ENCODE results near the gene RASSF5.

DNA sequence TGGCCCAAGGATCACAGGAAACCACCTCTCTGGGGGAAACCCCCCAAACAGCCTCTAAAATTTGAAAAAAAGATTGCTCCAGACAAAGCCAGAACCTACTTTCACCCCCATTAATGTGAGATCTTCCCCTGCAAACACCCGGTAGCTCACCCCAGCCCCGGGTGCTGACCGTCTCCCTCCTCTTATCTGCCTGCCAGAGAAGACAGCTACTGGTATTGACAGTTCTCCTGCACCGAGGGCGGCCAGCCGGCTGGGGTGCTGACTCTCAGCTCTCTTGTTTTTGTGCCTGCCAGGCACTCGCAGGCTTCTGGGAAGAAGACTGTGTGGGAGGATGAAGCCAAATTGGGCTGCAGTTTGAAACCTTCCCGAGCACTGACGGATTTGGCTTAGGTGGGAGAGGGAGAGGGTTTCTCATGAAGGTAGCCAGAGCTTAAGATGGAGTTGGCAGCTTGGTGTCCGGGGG lies 48.2 kb downstream of the RASSF5 start:
- TF ChIP-seq, protein P1, sequence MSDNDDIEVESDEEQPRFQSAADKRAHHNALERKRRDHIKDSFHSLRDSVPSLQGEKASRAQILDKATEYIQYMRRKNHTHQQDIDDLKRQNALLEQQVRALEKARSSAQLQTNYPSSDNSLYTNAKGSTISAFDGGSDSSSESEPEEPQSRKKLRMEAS (CRISPR knock-in tag; IDR thresholded peaks at IDR 0.05) = no peak
- TF ChIP-seq, protein P2, sequence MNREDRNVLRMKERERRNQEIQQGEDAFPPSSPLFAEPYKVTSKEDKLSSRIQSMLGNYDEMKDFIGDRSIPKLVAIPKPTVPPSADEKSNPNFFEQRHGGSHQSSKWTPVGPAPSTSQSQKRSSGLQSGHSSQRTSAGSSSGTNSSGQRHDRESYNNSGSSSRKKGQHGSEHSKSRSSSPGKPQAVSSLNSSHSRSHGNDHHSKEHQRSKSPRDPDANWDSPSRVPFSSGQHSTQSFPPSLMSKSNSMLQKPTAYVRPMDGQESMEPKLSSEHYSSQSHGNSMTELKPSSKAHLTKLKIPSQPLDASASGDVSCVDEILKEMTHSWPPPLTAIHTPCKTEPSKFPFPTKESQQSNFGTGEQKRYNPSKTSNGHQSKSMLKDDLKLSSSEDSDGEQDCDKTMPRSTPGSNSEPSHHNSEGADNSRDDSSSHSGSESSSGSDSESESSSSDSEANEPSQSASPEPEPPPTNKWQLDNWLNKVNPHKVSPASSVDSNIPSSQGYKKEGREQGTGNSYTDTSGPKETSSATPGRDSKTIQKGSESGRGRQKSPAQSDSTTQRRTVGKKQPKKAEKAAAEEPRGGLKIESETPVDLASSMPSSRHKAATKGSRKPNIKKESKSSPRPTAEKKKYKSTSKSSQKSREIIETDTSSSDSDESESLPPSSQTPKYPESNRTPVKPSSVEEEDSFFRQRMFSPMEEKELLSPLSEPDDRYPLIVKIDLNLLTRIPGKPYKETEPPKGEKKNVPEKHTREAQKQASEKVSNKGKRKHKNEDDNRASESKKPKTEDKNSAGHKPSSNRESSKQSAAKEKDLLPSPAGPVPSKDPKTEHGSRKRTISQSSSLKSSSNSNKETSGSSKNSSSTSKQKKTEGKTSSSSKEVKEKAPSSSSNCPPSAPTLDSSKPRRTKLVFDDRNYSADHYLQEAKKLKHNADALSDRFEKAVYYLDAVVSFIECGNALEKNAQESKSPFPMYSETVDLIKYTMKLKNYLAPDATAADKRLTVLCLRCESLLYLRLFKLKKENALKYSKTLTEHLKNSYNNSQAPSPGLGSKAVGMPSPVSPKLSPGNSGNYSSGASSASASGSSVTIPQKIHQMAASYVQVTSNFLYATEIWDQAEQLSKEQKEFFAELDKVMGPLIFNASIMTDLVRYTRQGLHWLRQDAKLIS (CRISPR knock-in tag; IDR thresholded peaks at IDR 0.05; ENCODE audit: borderline replicate concordance) = no peak
- TF ChIP-seq ETV6 (CRISPR knock-in tag; IDR thresholded peaks at IDR 0.05) (no peak), SOX15 (CRISPR knock-in tag; IDR thresholded peaks at IDR 0.05) (no peak), RELA (CRISPR knock-in tag; IDR thresholded peaks at IDR 0.05; ENCODE audit: borderline replicate concordance) (no peak), ZBTB21 (CRISPR knock-in tag; IDR thresholded peaks at IDR 0.05; ENCODE audit: borderline replicate concordance) (no peak), NR3C1 (CRISPR knock-in tag; conservative IDR thresholded peaks at IDR 0.05; ENCODE audit: low read depth) (no peak)
- TF ChIP-seq, protein P3, sequence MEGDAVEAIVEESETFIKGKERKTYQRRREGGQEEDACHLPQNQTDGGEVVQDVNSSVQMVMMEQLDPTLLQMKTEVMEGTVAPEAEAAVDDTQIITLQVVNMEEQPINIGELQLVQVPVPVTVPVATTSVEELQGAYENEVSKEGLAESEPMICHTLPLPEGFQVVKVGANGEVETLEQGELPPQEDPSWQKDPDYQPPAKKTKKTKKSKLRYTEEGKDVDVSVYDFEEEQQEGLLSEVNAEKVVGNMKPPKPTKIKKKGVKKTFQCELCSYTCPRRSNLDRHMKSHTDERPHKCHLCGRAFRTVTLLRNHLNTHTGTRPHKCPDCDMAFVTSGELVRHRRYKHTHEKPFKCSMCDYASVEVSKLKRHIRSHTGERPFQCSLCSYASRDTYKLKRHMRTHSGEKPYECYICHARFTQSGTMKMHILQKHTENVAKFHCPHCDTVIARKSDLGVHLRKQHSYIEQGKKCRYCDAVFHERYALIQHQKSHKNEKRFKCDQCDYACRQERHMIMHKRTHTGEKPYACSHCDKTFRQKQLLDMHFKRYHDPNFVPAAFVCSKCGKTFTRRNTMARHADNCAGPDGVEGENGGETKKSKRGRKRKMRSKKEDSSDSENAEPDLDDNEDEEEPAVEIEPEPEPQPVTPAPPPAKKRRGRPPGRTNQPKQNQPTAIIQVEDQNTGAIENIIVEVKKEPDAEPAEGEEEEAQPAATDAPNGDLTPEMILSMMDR (IDR thresholded peaks at IDR 0.05) = no peak
- TF ChIP-seq, protein P4, sequence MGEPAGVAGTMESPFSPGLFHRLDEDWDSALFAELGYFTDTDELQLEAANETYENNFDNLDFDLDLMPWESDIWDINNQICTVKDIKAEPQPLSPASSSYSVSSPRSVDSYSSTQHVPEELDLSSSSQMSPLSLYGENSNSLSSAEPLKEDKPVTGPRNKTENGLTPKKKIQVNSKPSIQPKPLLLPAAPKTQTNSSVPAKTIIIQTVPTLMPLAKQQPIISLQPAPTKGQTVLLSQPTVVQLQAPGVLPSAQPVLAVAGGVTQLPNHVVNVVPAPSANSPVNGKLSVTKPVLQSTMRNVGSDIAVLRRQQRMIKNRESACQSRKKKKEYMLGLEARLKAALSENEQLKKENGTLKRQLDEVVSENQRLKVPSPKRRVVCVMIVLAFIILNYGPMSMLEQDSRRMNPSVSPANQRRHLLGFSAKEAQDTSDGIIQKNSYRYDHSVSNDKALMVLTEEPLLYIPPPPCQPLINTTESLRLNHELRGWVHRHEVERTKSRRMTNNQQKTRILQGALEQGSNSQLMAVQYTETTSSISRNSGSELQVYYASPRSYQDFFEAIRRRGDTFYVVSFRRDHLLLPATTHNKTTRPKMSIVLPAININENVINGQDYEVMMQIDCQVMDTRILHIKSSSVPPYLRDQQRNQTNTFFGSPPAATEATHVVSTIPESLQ (CRISPR knock-in tag; IDR thresholded peaks at IDR 0.05) = no peak
- TF ChIP-seq, protein P5, sequence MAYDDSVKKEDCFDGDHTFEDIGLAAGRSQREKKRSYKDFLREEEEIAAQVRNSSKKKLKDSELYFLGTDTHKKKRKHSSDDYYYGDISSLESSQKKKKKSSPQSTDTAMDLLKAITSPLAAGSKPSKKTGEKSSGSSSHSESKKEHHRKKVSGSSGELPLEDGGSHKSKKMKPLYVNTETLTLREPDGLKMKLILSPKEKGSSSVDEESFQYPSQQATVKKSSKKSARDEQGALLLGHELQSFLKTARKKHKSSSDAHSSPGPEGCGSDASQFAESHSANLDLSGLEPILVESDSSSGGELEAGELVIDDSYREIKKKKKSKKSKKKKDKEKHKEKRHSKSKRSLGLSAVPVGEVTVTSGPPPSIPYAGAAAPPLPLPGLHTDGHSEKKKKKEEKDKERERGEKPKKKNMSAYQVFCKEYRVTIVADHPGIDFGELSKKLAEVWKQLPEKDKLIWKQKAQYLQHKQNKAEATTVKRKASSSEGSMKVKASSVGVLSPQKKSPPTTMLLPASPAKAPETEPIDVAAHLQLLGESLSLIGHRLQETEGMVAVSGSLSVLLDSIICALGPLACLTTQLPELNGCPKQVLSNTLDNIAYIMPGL (CRISPR knock-in tag; IDR thresholded peaks at IDR 0.05) = no peak
- TF ChIP-seq, protein P6, sequence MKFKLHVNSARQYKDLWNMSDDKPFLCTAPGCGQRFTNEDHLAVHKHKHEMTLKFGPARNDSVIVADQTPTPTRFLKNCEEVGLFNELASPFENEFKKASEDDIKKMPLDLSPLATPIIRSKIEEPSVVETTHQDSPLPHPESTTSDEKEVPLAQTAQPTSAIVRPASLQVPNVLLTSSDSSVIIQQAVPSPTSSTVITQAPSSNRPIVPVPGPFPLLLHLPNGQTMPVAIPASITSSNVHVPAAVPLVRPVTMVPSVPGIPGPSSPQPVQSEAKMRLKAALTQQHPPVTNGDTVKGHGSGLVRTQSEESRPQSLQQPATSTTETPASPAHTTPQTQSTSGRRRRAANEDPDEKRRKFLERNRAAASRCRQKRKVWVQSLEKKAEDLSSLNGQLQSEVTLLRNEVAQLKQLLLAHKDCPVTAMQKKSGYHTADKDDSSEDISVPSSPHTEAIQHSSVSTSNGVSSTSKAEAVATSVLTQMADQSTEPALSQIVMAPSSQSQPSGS (CRISPR knock-in tag; IDR thresholded peaks at IDR 0.05; ENCODE audit: borderline replicate concordance, low read depth) = no peak
- TF ChIP-seq, protein P7, sequence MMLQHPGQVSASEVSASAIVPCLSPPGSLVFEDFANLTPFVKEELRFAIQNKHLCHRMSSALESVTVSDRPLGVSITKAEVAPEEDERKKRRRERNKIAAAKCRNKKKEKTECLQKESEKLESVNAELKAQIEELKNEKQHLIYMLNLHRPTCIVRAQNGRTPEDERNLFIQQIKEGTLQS (CRISPR knock-in tag; conservative IDR thresholded peaks at IDR 0.05) = no peak
- TF ChIP-seq, protein P8, sequence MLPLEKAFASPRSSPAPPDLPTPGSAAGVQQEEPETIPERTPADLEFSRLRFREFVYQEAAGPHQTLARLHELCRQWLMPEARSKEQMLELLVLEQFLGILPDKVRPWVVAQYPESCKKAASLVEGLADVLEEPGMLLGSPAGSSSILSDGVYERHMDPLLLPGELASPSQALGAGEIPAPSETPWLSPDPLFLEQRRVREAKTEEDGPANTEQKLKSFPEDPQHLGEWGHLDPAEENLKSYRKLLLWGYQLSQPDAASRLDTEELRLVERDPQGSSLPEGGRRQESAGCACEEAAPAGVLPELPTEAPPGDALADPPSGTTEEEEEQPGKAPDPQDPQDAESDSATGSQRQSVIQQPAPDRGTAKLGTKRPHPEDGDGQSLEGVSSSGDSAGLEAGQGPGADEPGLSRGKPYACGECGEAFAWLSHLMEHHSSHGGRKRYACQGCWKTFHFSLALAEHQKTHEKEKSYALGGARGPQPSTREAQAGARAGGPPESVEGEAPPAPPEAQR (CRISPR knock-in tag; IDR thresholded peaks at IDR 0.05) = no peak
- TF ChIP-seq, protein P9, sequence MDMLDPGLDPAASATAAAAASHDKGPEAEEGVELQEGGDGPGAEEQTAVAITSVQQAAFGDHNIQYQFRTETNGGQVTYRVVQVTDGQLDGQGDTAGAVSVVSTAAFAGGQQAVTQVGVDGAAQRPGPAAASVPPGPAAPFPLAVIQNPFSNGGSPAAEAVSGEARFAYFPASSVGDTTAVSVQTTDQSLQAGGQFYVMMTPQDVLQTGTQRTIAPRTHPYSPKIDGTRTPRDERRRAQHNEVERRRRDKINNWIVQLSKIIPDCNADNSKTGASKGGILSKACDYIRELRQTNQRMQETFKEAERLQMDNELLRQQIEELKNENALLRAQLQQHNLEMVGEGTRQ (CRISPR knock-in tag; IDR thresholded peaks at IDR 0.05) = no peak

Measured in WTC11 (cell line).